ENCODE results near the gene SNRNP25.

DNA sequence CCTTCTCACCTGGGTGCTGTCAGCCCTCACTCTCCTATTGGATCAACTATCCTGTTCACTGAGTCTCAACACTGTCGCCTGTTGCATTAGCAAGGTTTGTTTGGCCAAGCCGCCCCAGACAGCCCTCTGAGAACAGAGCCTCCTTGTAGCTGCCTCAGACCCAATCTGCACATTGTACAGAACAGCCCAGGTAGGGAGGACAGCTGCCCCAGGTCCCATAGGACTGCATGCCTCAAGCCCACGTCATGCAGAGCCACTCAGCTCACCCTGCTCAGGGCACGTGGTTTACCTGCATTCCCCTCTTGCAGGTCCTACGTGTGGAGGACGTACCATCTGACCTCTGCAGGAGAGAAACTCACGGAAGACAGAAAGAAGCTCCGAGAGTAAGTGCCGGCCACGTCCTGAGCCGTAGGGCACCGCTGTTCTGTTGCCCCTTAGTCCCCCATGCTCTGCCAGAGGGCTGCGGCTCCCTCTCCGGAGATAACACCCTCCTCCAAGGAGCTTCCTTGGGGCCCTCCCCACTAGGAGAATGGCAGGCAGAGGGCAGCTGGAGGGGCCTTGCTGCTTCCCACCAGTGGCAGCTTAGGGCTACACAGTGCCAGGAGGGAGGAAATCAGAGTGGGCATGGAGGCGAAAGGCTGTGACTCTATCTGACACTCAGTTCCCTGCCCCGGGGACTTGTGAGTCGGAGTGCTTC lies 2.8 kb downstream of the SNRNP25 start:
- no peak for TF ChIP-seq CTCF (IDR thresholded peaks at IDR 0.05; ENCODE audit: low read length)
- TF ChIP-seq EZH2phosphoT487 (IDR thresholded peaks at IDR 0.05; ENCODE audit: low read length), result no peak
- no peak for TF ChIP-seq EZH2 (optimal IDR thresholded peaks at IDR 0.05; ENCODE audit: low read depth, low read length)
